NCI-H2171 (cell line): ENCODE data around the gene DEDD.
A peak's percentile ranks its signal among the peaks of the same experiment; 100 is the strongest.

ENCODE experiments used
- DNase-seq: peaks from one replicate; lab custom pipeline; 2025; lab: John Stamatoyannopoulos, UW

The DEDD gene, protein sequence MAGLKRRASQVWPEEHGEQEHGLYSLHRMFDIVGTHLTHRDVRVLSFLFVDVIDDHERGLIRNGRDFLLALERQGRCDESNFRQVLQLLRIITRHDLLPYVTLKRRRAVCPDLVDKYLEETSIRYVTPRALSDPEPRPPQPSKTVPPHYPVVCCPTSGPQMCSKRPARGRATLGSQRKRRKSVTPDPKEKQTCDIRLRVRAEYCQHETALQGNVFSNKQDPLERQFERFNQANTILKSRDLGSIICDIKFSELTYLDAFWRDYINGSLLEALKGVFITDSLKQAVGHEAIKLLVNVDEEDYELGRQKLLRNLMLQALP

DNA sequence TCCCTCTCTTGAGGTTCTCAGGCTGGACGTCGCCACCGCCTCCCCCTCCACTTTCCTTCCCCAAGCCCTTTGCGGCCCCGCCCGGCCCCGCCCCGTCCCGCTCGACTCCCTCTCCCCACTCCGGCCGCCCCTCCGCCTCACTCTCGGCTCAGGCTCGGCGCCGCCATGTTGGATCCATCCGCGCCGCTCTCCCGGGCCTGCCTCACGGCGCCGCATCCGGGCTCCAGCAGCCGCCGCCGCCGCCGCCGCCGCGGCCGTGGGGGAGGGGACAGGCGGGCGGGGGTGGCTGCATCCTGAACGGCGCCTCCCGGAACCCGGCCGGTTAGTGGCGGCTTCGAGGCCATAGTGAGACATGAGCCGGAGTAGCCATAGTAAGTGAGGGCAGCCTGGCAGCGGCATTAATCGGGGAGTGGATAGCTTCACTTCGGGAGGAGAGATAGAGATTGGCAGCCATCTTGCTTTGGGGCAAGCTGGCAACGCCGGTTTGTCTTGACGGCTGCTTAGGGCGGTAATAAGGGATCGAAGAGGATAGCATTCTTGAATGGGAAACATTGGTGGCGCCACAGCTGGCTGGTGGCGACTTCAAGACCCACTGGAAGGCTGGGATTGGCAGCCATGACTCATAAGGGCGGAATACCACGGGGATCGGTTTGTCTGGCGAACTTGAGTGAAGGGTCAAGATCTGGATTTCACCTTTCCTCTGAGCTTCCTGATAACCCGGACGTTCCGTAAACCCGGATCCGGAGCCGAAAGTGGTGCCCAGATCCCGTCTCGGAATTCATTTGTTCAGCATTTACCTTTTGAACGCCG is at the start of gene DEDD:
Gene DEDD (minus strand): TSS at position 258 of the 810 bp plus-strand sequence. CDS start 8,205 bp downstream, outside the sequence.
- peak; percentile 90 for DNase-seq

DNA sequence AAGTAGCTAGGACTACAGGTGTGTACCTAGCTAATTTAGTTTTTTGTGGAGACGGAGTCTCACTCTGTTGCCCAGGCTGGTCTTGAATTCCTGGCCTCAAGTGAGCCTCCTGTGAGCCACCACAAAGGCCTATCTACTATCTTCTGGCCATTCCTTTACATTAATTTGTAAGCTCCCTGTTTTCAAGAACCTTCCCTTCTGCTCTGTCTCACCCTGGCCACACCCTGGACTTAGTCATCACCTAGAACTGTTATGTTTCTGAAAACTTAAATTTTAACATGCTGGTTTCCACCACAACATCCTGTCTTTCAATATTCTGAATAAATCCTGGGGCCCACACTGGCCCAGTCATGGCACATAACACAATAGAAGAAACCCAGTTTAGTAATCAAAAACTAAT is 49.7 kb upstream of the DEDD start:
- DNase-seq = no peak

DNA sequence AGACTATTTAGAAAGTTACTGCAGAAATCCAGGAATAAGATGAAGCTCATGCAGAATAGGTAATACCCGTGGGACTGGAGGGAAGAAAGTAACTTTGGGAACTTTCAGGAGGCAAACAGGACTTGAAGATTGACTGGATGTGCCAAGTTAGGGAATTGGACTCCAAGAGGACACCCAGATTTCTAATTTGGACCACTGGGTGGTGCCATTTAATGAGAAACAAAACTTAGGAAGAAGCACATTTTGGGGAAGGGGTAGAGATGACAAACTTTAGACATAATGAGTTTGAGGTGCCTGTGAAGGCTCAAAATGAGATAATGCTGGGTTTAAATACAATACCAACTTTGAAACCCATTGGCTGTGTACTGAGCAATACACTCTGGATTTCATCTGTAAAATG is 48.2 kb upstream of the DEDD start:
- no peak for DNase-seq

DNA sequence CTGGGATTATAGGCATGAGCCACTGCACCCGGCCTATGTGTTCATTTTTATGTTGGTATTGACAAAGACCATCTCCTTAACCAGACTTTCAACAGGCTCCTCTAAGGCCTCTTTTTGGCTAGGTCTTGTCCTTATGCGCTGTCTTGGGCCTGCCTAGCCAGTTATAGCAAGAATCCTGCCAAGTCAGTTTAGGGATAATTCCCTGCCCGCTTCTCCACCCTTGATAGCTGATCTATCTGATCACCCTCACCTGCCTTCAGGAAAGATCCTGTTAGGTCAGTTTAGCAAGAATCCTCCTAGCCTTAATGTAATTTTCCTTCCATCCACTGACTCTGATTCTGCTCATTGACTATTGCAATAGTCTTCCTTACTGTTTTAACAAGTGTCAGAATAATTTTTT is 47.2 kb upstream of the DEDD start:
- DNase-seq = no peak

DNA sequence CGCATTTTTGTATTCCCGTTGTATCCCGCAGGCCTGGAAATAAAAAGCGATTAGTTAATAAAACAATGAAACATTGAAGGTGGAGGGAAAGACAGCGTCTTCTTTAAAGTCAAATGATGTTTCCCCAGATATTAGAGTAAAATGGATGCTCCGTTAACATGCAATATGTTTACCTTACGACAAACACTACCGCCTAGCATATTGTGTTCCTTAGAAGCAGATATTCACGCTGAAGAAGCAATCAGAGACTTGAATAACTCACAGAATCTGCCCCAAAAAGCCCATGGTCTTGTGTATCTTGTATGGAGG is 45.4 kb upstream of the DEDD start:
- no peak for DNase-seq

DNA sequence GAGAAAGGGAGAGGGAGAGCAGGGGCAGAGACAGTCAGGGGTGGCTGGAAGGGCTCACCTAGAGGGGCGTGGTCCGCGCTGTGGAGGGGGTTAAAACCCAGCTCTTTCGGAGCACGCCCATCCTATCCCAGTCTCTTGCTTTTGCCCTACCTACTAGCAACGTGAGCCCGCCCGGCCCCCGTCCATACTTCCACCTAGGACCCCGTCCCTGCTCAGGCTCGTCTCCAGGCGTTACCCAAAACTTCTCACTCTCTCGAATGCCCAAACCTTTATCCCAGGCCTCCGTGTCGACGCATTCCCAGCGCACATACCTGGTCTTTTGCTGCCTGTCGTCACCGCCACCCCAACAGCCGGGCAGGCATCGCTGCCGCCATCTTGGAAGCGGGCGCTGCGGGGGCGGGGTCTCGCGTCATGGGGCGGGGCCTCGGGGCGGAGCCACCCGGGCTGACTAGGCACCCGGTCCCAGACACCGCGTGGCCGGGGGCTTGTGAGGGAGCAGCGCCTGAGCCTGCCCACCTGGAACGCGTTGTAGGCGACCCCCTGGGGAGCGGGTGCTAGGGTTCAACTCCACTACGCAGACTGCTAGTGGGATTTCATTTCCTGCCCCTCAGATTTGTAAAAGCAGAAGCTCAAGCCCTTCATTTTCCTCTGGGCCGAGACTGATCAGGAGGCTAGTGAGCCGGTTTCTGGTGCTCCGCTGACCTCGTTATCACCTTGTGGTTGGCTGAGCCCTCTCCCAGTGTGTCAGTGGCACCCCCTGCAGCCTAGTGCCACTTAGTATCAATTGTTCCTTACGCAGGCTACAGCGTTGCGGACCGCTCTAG is 44.9 kb upstream of the DEDD start, which contains the start of gene B4GALT3:
Gene B4GALT3 (minus strand): TSS at position 396 of the 824 bp plus-strand sequence. CDS start 1,447 bp downstream, outside the sequence.
- DNase-seq = peak; percentile 88

DNA sequence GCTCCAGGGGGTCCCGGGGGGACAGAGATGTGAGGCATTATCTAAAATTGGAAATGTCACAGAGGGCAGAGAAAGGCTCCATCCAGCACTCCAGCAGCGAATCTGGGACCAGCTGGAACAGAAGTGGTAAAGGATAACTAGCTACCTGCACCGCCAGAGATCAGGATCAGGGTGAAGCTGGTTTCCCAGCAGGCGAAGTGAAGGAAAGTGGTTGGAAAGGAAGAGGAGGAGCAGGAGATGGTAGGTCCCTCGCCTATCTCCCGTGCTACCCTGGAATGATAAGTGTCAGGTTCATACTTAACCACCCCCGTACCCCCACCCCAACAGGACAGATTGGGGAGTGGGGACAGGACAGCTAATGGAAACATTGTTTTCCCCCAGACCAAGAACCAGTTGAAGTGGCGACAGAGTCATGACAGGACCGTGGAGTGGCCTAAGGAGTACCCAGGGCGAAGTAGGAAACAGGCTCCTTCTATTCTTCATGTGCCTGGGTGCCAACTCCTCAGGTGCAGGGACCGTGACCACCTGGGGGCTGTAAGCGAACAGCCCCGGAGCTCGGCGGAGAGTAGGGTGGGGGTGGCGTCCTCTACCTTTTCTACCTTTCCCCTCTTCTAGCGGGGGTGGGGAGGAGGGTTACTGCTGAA is 44.1 kb upstream of the DEDD start:
- DNase-seq = no peak

DNA sequence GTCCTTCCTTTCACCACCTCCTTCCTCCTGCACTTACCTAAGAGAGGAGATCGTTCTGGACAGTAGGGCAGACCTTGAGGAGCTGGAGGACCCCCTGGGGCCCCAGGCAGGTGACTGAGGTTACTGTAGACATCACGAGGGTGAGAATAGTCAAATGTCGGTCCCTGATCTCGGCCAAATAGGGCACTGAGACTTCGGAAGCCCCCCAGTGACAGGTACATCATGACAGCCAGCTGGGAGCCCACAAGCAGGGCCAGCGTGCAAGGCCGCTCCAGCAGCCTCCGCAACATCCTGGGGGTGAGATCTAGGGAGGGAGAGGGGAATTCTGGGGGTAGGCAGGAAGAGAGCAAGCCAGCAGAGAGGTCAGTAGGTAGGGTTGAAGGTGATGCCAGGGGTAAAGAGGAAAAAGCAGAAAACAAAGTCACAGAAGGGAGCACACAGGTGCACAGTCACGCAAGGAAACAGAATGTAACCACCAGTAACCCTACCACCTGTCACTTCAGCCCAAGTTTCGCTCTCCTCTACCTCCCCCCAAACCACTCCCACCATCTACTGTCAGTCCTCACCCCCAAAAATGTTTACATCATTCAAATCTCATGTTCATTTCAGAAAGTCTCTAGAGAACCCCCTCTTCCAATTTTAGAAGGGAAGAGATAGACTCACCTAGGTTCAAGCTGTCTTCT is 43.4 kb upstream of the DEDD start:
- no peak for DNase-seq

DNA sequence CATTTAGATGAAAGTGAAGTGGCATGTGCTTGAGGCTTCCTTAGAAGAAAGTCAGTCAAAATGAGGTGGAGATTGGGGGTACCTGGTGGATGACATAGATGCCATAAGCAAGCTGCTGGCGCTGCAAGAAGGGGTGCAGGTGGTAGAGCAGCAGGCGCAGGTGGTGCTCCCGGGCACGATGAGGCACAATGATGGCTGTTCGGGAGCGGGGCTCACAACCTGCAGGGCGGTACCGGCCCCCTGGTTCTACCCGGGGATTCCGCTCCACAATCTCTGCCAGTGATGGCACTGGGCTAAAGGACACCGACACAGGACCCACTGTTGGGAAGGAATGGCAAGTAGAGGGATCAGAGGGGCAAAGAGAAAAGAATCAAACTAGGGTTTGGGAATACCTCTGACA is 42.4 kb upstream of the DEDD start:
- no peak for DNase-seq

DNA sequence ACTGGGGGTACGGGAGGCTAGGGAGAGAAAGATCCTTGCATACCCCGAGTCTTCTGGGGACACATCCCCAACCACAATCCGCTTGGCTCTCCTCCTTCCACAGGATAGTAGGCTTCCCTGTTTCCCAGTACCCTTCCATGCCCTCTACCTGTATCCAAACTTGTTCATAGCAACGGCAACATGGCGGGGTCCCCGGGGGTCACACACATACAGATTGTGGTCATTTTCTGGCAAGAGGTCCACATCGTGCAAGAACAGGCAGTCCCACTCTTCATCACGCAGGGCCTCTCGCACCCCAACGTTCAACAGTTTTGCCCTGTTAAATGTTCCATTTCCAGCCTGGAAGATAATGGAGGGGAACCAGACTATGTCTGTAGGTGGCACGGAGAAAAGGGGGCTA is 41.2 kb upstream of the DEDD start:
- no peak for DNase-seq

DNA sequence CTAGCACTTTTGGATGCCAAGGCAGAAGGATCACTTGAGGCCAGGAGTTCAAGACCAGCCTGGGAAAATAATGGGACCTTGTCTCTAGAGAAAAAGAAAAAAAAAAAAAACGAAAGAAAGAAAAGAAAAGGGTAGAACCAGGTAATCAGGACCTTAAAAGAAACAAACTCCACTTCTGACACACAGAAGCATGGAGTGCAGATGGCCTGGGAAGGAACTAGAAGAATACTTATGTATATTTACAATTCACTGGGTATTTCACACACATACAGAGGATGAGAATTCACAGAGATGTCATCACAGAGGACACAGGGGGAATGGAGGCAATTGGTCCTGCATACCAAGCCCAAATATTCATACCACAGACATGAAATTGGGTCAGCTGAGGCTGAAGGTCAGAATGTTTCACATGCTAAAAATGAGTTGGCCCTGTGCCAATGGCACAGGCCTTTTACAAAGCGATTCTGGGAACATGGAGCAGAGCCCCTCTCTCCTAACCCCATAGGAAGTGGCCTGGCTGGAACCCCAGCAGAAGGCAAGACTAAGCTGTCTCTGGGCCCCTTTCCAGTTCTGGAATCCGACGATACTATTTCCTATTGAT is 40.4 kb upstream of the DEDD start:
- DNase-seq = no peak

DNA sequence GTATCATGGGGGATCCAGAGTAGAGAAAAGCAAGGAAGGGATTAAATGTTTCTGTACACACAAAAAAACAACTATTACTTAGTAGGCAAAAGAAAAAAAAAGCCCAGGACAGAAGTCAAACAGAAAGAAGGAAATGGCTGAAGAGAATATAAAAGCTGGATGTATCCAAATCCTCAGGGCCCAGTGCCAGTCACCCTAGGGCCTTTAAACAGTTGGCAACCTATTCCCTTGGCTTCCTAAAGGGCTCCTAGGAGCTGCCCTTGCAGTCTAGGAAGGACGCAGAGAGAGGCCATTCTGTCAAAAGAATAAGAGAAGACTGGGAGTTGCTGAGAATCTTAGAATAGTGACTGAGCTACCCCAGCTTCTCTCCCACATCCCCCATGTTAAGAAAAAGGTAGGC is 39.9 kb upstream of the DEDD start:
- DNase-seq = no peak

DNA sequence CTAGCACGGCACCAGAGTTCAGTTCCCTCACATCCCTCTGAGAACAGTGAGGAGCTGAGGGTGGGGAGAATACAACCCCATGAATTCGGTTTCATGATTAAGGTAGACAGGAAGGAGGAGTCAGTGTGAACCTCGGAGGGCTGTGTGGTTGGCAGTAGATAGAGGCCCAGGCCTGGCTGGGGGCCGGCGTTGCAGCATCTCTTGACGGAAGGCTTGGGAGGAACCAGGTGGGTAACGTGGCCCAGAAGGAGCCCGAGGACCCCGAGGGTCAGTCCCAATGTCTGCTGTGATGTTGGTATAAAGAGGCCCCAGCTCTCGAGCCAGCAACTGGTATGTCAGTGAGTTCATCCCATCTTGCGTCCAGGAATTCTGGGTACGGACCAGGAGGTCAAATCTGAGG is 39.2 kb upstream of the DEDD start:
- DNase-seq = no peak

DNA sequence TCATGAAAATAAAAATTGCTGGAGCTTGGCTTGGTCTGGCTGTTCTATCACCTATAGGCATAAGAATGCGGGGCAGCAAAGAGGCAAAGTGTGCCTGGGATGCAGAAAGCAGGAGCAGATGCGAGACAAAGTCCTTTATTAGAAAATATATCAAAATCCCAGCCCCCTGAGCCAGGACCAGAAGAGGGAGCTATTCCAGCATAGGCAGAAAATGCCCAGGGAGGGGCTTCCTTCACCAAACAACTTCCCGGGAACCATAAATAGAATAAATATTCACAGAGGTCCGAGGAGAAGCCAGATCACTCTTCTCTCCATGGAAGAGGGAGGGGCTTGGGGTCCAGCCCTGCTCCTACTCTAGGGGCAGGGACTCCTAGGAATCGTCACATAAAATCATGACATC is 38.7 kb upstream of the DEDD start:
- no peak for DNase-seq

DNA sequence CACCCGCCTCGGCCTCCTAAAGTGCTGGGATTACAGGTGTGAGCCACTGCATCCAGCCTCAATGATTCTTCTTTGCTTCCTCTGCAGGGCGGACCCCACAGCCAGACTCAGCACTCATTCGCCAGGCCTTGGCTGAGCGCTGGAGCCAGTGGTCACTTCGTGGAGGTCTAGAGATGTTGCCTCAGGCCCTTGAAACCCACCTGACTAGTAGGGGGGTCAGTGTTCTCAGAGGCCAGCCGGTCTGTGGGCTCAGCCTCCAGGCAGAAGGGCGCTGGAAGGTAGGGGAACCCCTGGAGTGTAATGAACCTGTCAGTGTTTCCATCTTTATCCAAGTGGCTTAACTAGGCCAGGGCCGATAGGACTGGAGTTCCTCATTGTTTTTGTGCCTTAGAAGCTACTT is 36.4 kb upstream of the DEDD start:
- DNase-seq = no peak

DNA sequence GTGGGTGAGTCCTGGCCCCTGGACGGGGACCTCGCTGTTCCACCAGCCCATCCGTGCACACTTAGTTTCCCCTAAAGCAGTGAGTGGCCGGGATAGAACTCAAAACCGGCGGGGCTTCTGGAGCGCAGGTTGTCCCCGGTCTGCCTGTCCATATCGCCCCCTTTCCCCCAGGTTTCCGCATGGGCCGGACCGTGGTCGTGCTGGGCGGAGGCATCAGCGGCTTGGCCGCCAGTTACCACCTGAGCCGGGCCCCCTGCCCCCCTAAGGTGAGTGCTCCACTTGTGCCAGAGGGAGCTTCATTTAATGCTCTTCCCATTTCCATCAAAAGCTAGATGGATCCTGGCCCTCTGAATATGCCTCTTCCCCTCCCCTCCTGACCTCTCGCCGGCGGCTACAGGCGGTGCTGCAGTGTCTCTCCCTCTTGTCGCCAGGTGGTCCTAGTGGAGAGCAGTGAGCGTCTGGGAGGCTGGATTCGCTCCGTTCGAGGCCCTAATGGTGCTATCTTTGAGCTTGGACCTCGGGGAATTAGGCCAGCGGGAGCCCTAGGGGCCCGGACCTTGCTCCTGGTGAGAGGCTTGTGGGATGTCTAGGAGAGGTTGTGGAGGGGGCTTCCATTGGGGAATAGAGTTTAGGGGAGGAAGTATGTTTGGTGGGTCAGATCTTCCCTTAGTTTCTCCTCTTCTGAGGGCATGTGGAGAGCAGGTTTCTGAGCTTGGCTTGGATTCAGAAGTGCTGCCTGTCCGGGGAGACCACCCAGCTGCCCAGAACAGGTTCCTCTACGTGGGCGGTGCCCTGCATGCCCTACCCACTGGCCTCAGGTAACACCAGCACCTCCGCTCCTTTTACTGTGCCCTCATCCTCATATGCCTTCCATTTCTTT is 34.4 kb upstream of the DEDD start:
- DNase-seq = no peak

DNA sequence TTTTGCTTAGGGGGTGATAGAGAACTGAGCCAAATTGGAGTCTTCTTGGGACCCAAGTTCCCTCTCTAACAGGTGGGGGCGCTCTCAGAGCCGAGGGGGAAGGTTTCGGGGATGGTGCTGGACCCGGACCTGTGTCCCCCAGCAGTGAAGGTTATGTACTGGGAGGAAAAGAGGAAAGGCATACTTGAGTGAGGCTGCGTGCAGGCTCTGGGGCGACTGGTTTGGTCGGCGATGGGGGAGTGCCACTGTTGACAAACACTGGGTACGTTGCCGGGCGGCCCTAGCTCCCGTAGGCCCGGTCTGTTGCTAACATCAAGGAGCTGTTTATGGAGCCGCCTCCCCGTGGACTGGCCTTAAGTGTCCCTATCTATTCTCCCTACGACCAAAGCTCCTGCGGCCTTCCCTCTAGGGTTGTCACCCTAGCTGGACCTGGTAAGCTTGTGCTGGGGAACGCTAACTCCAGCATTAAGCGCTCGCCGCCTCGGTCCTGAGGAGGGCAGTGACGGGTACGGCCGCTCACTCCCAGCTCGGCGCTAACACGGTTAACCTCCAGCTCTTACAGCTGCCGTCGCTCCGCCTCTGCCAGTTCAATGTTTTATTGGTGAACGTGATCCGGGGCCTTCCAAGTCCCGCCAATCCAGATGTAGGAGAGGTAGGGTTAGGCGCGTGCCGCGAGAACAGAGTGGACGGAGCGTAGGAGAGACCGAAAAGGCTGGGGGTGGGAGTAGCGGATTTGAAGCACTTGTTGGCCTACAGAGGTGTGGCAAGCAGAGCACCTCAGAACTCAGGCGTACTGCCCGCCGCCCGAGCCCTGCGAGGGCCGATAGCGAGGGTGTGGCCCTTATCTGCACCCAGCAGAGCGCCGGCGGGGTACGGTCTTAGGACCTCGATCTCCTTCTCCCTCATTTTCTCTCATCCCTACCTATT is 33.5 kb upstream of the DEDD start, which contains the start of gene PPOX:
Gene PPOX (plus strand): TSS at position 685 of the 927 bp plus-strand sequence. CDS start 422 bp downstream, outside the sequence.
- peak; percentile 94 for DNase-seq

DNA sequence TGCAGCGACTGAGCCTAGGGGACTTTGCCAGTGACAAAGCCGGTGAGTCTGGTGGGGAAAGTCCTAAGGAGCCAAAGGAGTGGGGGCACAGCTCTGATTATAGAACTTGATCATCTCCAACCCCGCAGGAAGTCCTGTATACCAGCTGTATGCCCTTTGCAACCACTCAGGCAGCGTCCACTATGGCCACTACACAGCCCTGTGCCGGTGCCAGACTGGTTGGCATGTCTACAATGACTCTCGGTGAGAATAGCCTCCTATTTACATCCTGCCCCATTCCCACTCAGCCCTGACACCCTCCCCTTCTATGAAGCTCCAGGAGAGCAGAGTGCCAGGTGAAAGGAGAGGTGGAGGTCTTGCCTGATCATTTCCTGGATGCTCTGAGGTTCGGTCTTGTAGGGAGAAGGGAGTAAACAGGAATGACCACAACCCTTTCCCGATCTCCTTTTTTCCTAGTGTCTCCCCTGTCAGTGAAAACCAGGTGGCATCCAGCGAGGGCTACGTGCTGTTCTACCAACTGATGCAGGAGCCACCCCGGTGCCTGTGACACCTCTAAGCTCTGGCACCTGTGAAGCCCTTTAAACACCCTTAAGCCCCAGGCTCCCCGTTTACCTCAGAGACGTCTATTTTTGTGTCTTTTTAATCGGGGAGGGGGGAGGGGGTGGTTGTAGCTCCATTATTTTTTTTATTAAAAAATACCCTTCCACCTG is 32.6 kb upstream of the DEDD start:
- no peak for DNase-seq
